ENCODE measurements around the gene MBOAT7. TPM values are rescaled to one million over a fixed set of nuclear protein-coding genes. Genes with fewer than 3 reads are reported as not detected.

MBOAT7 gene
- total RNA-seq, 2 experiments from 2014 or later: 74.9 to 96.1 TPM

- DNase-seq: peak; percentile 92
- Mint-ChIP-seq H3K27ac (peak overlapping the region; percentile 23), H3K36me3 (ENCODE audit: low read depth) (peaks cover 7% of the 10 kb centered on the region), H3K9me3 (ENCODE audit: low read depth) (no peaks in the 10 kb centered on the region), H3K27me3 (peaks cover 7% of the 10 kb centered on the region), H3K4me1 (peaks cover 46% of the 10 kb centered on the region), H3K4me3 (peak overlapping the region; percentile 87)
- peak; percentile 18 for ATAC-seq
- CTCF ChIA-PET: no interaction called here
- intact Hi-C loops (cut with DNase I, micrococcal nuclease): loop anchor here in 1 of 2 experiments (1.0 kb wide), 3 partner anchors 48 to 301 kb away; partner anchors contain the start of genes LENG8 and LENG9
- POLR2A ChIA-PET: no interaction called here
These were observed 27.1 kb downstream of the MBOAT7 start for GRCh38 chr19:54162241-54162805.

- Mint-ChIP-seq H3K9me3 (ENCODE audit: low read depth) (no peaks in the 10 kb centered on the region), H3K27ac (peak overlapping the region; percentile 98), H3K27me3 (peaks cover 7% of the 10 kb centered on the region), H3K4me1 (peaks cover 53% of the 10 kb centered on the region), H3K4me3 (peak overlapping the region; percentile 87), H3K36me3 (ENCODE audit: low read depth) (peaks cover 15% of the 10 kb centered on the region)
- POLR2A ChIA-PET: interaction anchor here (1.0 to 3.2 kb wide), 3 partner anchors 22 to 30 kb away, joined by 3 to 22 read pairs (median 3); partner anchors contain the start of genes CNOT3 and TSEN34
- intact Hi-C loops (cut with DNase I, micrococcal nuclease): no loop called here
- ATAC-seq: no peak
- CTCF ChIA-PET: no interaction called here
- DNase-seq: no peak
These were observed 28.5 kb downstream of the MBOAT7 start for GRCh38 chr19:54160854-54161253.

DNA sequence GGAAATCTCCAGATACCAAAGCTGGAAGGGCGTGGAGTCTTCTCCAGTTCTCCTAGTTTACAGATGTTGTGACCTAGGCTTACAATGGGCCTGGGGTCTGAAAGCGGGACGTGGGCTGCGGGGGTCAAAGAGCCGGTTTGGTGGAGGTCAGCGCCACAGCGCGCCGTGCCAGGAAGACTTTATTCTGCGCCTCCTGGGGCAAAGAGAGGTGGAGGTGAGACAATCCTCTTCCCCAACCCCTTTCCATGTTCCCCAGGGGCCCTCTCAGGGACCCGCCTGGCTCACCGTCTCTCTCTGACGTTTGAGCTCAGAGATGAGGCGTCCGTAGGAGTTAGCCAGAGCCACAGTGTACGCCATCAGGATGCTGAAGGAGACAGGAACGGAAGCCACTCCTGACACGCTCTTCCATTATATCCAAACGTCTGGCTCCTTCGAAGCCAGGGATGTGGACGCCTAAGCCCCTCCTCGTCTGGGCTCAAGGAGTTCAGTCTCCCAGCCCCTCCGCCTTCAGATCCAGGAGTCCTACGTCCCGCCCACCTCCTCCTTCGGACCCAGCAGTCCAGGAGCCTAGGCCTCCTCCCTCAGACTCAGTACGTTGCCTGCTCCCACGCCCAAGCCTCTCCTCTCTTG lies 29.1 kb downstream of the MBOAT7 start:
- ChIA-PET POLR2A (interaction anchor here (1.0 to 3.2 kb wide), 3 partner anchors 21 to 30 kb away, joined by 3 to 22 read pairs (median 3); partner anchors contain the start of genes CNOT3 and TSEN34), CTCF (interaction anchor here (1.1 to 2.7 kb wide), 4 partner anchors 8 to 31 kb away, joined by 3 to 15 read pairs (median 6); partner anchors contain the start of genes CNOT3, TMC4 and TSEN34)
- peak overlapping the region; percentile 87 for H3K4me3 Mint-ChIP-seq
- peaks cover 17% of the 10 kb centered on the region for H3K36me3 Mint-ChIP-seq (ENCODE audit: low read depth)
- peaks cover 53% of the 10 kb centered on the region for H3K4me1 Mint-ChIP-seq
- peaks cover 7% of the 10 kb centered on the region for H3K27me3 Mint-ChIP-seq
- peak; percentile 35 for DNase-seq
- ATAC-seq: no peak
- H3K27ac Mint-ChIP-seq: peak overlapping the region; percentile 98
- intact Hi-C loops (cut with DNase I, micrococcal nuclease): no loop called here
- H3K9me3 Mint-ChIP-seq (ENCODE audit: low read depth): no peaks in the 10 kb centered on the region

- H3K9me3 Mint-ChIP-seq (ENCODE audit: low read depth): no peaks in the 10 kb centered on the region
- H3K4me3 Mint-ChIP-seq: peak within 1 kb of the TSS; percentile 87
- H3K27me3 Mint-ChIP-seq: peaks cover 7% of the 10 kb centered on the region
- peaks cover 24% of the 10 kb centered on the region for H3K36me3 Mint-ChIP-seq (ENCODE audit: low read depth)
- POLR2A ChIA-PET: interaction anchor here (0.6 to 3.2 kb wide), 4 partner anchors 12 to 48 kb away, joined by 3 to 22 read pairs (median 3); partner anchors contain the start of gene CNOT3
- intact Hi-C loops (cut with DNase I, micrococcal nuclease): loop anchor here (1.0 to 5.0 kb wide), 11 partner anchors 22 to 305 kb away; partner anchors contain the start of genes CNOT3 (in 2 of the 2), PRPF31 (in 2 of the 2), RPS9 (in 2 of the 2) and TFPT (in 2 of the 2)
- DNase-seq: peak; percentile 99
- peak; percentile 90 for ATAC-seq
- CTCF ChIA-PET: interaction anchor here (0.7 to 2.7 kb wide), 8 partner anchors 9 to 1495 kb away, joined by 3 to 15 read pairs (median 4); partner anchors contain the start of genes CNOT3, TMC4 and TSEN34
- H3K4me1 Mint-ChIP-seq: peaks cover 56% of the 10 kb centered on the region
- H3K27ac Mint-ChIP-seq: peak within 1 kb of the TSS; percentile 98
These were observed 29.8 kb downstream of the MBOAT7 start, which contains the start of gene LENG1 for GRCh38 chr19:54159352-54160181. Gene LENG1 (minus strand): TSS chr19:54159721. CDS start chr19:54159695, 26 bp downstream.

DNA sequence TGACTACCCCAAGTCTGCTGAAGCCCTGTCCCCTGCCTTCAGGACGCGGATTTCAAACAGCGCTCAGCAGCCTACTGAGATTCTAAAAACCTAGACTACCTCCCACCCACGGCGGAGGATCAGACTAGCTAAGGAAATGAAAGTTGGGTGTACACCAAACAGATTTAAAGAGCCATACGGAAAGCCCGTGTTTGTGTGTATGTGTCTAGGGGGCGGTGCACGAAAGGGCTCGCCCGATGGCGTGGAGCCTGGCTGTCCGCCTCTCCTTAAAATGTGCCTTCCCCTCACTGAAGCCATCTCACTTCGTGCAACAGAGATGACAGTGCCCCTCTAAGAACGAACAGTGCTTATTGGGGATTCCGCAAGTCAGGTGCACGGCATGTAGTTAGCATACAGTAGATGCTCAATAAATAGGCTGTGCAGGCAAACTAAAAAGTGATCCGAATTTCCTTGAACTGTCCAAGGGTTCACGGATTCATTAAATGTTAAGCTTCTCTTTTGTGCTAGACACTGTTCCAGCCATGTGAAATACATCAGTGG lies 30.5 kb downstream of the MBOAT7 start:
- POLR2A ChIA-PET: interaction anchor here (0.6 to 3.2 kb wide), 3 partner anchors 11 to 49 kb away, joined by 3 to 22 read pairs (median 3); partner anchors contain the start of gene CNOT3

DNA sequence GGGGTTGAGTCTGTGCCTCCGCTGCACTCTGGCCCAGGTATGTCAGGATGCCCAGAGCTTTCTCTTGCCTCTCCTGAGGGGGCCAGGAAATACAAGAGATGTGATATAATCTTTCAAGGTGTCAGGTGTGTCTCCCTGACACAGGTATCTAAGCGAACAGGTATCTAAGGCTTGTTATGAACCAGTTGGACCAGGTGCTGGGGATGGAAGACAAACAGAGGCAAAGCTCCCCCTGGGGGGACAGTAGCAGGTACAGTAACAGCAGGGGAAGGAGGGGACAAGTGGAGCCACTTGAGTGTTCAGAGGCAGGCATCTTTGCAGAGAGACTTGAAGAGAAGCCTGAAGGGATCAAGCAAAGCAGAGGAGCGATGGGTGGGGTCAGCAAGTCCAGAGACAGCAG lies 32.4 kb downstream of the MBOAT7 start:
- no peak overlapping the region for H3K27ac Mint-ChIP-seq
- CTCF ChIA-PET: interaction anchor here (0.6 to 1.0 kb wide), 2 partner anchors 10 to 89 kb away, joined by 3 to 4 read pairs; no protein-coding TSS in a partner anchor
- no peak for DNase-seq
- H3K4me3 Mint-ChIP-seq: no peak overlapping the region
- no peaks in the 10 kb centered on the region for H3K27me3 Mint-ChIP-seq
- peaks cover 41% of the 10 kb centered on the region for H3K36me3 Mint-ChIP-seq (ENCODE audit: low read depth)
- H3K9me3 Mint-ChIP-seq (ENCODE audit: low read depth): no peaks in the 10 kb centered on the region
- peaks cover 50% of the 10 kb centered on the region for H3K4me1 Mint-ChIP-seq
- intact Hi-C loops (cut with DNase I, micrococcal nuclease): loop anchor here in 1 of 2 experiments (5.0 kb wide), 1 partner anchor 45 kb away; the partner anchor contains the start of gene RPS9
- no peak for ATAC-seq
- POLR2A ChIA-PET: interaction anchor here (0.7 kb wide), 1 partner anchor 1957 kb away, joined by 5 read pairs; no protein-coding TSS in a partner anchor

More for the DNA sequence above, 30.5 kb downstream of the MBOAT7 start:
- Mint-ChIP-seq H3K27ac (peak overlapping the region; percentile 98), H3K27me3 (peaks cover 3% of the 10 kb centered on the region), H3K4me3 (peak overlapping the region; percentile 87), H3K9me3 (ENCODE audit: low read depth) (no peaks in the 10 kb centered on the region), H3K4me1 (peaks cover 56% of the 10 kb centered on the region), H3K36me3 (ENCODE audit: low read depth) (peaks cover 31% of the 10 kb centered on the region)
- ATAC-seq: no peak
- CTCF ChIA-PET: interaction anchor here (0.7 to 2.7 kb wide), 6 partner anchors 10 to 1496 kb away, joined by 3 to 15 read pairs (median 4); partner anchors contain the start of genes CNOT3 and TSEN34
- peak; percentile 66 for DNase-seq
- intact Hi-C loops (cut with DNase I, micrococcal nuclease): loop anchor here (1.0 to 5.0 kb wide), 11 partner anchors 22 to 305 kb away; partner anchors contain the start of genes CNOT3 (in 2 of the 2), PRPF31 (in 2 of the 2), RPS9 (in 2 of the 2) and TFPT (in 2 of the 2)

GRCh38 chr19:54156490-54156889 lies 32.9 kb downstream of the MBOAT7 start:
- Mint-ChIP-seq H3K9me3 (ENCODE audit: low read depth) (no peaks in the 10 kb centered on the region), H3K27ac (peak overlapping the region; percentile 60), H3K27me3 (no peaks in the 10 kb centered on the region), H3K36me3 (ENCODE audit: low read depth) (peaks cover 44% of the 10 kb centered on the region), H3K4me3 (no peak overlapping the region), H3K4me1 (peaks cover 47% of the 10 kb centered on the region)
- POLR2A ChIA-PET: interaction anchor here (0.7 kb wide), 1 partner anchor 12 kb away, joined by 3 read pairs; no protein-coding TSS in a partner anchor
- ATAC-seq: no peak
- intact Hi-C loops (cut with DNase I, micrococcal nuclease): loop anchor here in 1 of 2 experiments (5.0 kb wide), 1 partner anchor 46 kb away; the partner anchor contains the start of gene RPS9
- CTCF ChIA-PET: interaction anchor here (0.6 to 1.0 kb wide), 2 partner anchors 10 to 89 kb away, joined by 3 to 4 read pairs; no protein-coding TSS in a partner anchor
- no peak for DNase-seq

DNA sequence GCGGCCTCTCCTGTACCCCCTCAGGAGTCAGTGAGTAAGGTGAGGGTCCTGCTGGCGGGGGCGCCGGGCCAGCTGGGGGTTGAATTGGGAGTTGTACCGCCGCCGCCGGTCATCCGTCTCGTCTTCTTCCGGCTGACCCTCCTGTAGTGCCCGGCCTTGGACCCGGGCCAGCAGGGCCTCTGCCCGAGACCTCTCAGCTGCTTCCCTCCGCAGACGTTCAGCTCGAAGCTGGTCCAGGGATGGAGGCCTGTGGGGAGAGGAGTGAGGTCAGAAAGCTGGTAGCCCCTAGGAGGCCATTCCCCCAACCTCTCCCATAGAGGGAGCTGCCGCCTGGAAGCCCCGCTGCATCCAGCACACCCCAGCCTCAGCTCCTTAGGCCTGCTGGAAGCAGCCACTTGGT lies 33.7 kb downstream of the MBOAT7 start:
- H3K4me3 Mint-ChIP-seq: no peak overlapping the region
- no peak for ATAC-seq
- DNase-seq: no peak
- peaks cover 43% of the 10 kb centered on the region for H3K4me1 Mint-ChIP-seq
- H3K27me3 Mint-ChIP-seq: no peaks in the 10 kb centered on the region
- no peaks in the 10 kb centered on the region for H3K9me3 Mint-ChIP-seq (ENCODE audit: low read depth)
- H3K36me3 Mint-ChIP-seq (ENCODE audit: low read depth): peaks cover 47% of the 10 kb centered on the region
- ChIA-PET POLR2A (interaction anchor here (0.7 to 0.9 kb wide), 2 partner anchors 13 to 32 kb away, joined by 3 to 4 read pairs; no protein-coding TSS in a partner anchor), CTCF (no interaction called here)
- intact Hi-C loops (cut with DNase I, micrococcal nuclease): loop anchor here in 1 of 2 experiments (5.0 kb wide), 1 partner anchor 47 kb away; the partner anchor contains the start of gene RPS9
- no peak overlapping the region for H3K27ac Mint-ChIP-seq

- Mint-ChIP-seq H3K27me3 (no peaks in the 10 kb centered on the region), H3K4me3 (no peak overlapping the region), H3K36me3 (ENCODE audit: low read depth) (peaks cover 51% of the 10 kb centered on the region), H3K4me1 (peaks cover 37% of the 10 kb centered on the region), H3K27ac (peak overlapping the region; percentile 81), H3K9me3 (ENCODE audit: low read depth) (no peaks in the 10 kb centered on the region)
- CTCF ChIA-PET: no interaction called here
- ATAC-seq (no peak), DNase-seq (peak; percentile 68)
- POLR2A ChIA-PET: interaction anchor here (0.7 kb wide), 1 partner anchor 18 kb away, joined by 6 read pairs; no protein-coding TSS in a partner anchor
- intact Hi-C loops (cut with DNase I, micrococcal nuclease): loop anchor here in 1 of 2 experiments (5.0 kb wide), 1 partner anchor 48 kb away; the partner anchor contains the start of gene RPS9
These were observed 34.6 kb downstream of the MBOAT7 start for GRCh38 chr19:54154603-54155345.
